ENCODE data around the gene ESYT3.

ESYT3 gene

GRCh38 chr3:138435840-138436239, 1.4 kb downstream of the ESYT3 start:
- H3K4me2 ChIP-seq (ENCODE audit: low read length), result no peak overlapping the region
- no peaks in the 10 kb centered on the region for H3K79me2 ChIP-seq (ENCODE audit: insufficient read depth, low read length)
- H3K27ac ChIP-seq (ENCODE audit: low read depth, low read length, poor library complexity, severe bottlenecking), result no peak overlapping the region
- no peak overlapping the region for H3K9ac ChIP-seq (ENCODE audit: low read length)
- no peak for TF ChIP-seq EZH2 (IDR thresholded peaks at IDR 0.05; ENCODE audit: borderline replicate concordance, low read length)
- TF ChIP-seq CTCF (IDR thresholded peaks at IDR 0.05; ENCODE audit: low read length), result no peak
- H3K4me3 ChIP-seq (ENCODE audit: low read depth, low read length, poor library complexity, severe bottlenecking), result no peak overlapping the region
- H3K4me1 ChIP-seq (ENCODE audit: insufficient read depth, low read length, severe bottlenecking), result no peaks in the 10 kb centered on the region
- H3K9me2 ChIP-seq (ENCODE audit: low read depth, low read length), result no peaks in the 10 kb centered on the region
- H3K27me3 ChIP-seq (ENCODE audit: insufficient read depth, low read length), result peaks cover 18% of the 10 kb centered on the region
- H3F3A ChIP-seq (ENCODE audit: insufficient read depth, low read length), result no peaks in the 10 kb centered on the region
- no peaks in the 10 kb centered on the region for H4K20me1 ChIP-seq (ENCODE audit: insufficient read depth, low read length)
- H2AFZ ChIP-seq (ENCODE audit: low read length), result no peak overlapping the region
- no peaks in the 10 kb centered on the region for H3K36me3 ChIP-seq (ENCODE audit: insufficient read depth, low read length)
- H3K9me3 ChIP-seq (ENCODE audit: low read length), result no peaks in the 10 kb centered on the region

GRCh38 chr3:138437281-138437680, 2.9 kb downstream of the ESYT3 start:
- Histone ChIP-seq H2AFZ (ENCODE audit: low read length) (no peak overlapping the region), H3K9me2 (ENCODE audit: low read depth, low read length) (no peaks in the 10 kb centered on the region), H3K27me3 (ENCODE audit: insufficient read depth, low read length) (peaks cover 18% of the 10 kb centered on the region), H3K79me2 (ENCODE audit: insufficient read depth, low read length) (no peaks in the 10 kb centered on the region), H3K36me3 (ENCODE audit: insufficient read depth, low read length) (no peaks in the 10 kb centered on the region), H3K4me3 (ENCODE audit: low read depth, low read length, poor library complexity, severe bottlenecking) (no peak overlapping the region), H3K4me2 (ENCODE audit: low read length) (no peak overlapping the region), H3K9ac (ENCODE audit: low read length) (no peak overlapping the region), H4K20me1 (ENCODE audit: insufficient read depth, low read length) (no peaks in the 10 kb centered on the region), H3K27ac (ENCODE audit: low read depth, low read length, poor library complexity, severe bottlenecking) (no peak overlapping the region), H3K9me3 (ENCODE audit: low read length) (no peaks in the 10 kb centered on the region), H3F3A (ENCODE audit: insufficient read depth, low read length) (no peaks in the 10 kb centered on the region), H3K4me1 (ENCODE audit: insufficient read depth, low read length, severe bottlenecking) (no peaks in the 10 kb centered on the region)
- TF ChIP-seq EZH2 (IDR thresholded peaks at IDR 0.05; ENCODE audit: borderline replicate concordance, low read length), result no peak
- peak; percentile 26 for TF ChIP-seq CTCF (IDR thresholded peaks at IDR 0.05; ENCODE audit: low read length)

- no peak overlapping the region for H3K4me2 ChIP-seq (ENCODE audit: low read length)
- H3K27ac ChIP-seq (ENCODE audit: low read depth, low read length, poor library complexity, severe bottlenecking), result no peak overlapping the region
- H3K9me2 ChIP-seq (ENCODE audit: low read depth, low read length), result no peaks in the 10 kb centered on the region
- peaks cover 17% of the 10 kb centered on the region for H3K27me3 ChIP-seq (ENCODE audit: insufficient read depth, low read length)
- no peaks in the 10 kb centered on the region for H3K9me3 ChIP-seq (ENCODE audit: low read length)
- no peaks in the 10 kb centered on the region for H3K36me3 ChIP-seq (ENCODE audit: insufficient read depth, low read length)
- TF ChIP-seq EZH2 (IDR thresholded peaks at IDR 0.05; ENCODE audit: borderline replicate concordance, low read length) (no peak), CTCF (IDR thresholded peaks at IDR 0.05; ENCODE audit: low read length) (no peak)
- H3F3A ChIP-seq (ENCODE audit: insufficient read depth, low read length), result no peaks in the 10 kb centered on the region
- H2AFZ ChIP-seq (ENCODE audit: low read length), result no peak overlapping the region
- H3K4me1 ChIP-seq (ENCODE audit: insufficient read depth, low read length, severe bottlenecking), result no peaks in the 10 kb centered on the region
- no peaks in the 10 kb centered on the region for H3K79me2 ChIP-seq (ENCODE audit: insufficient read depth, low read length)
- H3K9ac ChIP-seq (ENCODE audit: low read length), result no peak overlapping the region
- H4K20me1 ChIP-seq (ENCODE audit: insufficient read depth, low read length), result no peaks in the 10 kb centered on the region
- H3K4me3 ChIP-seq (ENCODE audit: low read depth, low read length, poor library complexity, severe bottlenecking), result no peak overlapping the region
Measured at GRCh38 chr3:138438896-138439295, 4.5 kb downstream of the ESYT3 start.

Data from OCI-LY1 (cell line).